Astrocyte (in vitro differentiated cells and primary cell): Measurements from ENCODE around the gene GPR68. TPM values are rescaled to one million over a fixed set of nuclear protein-coding genes. Genes with fewer than 3 reads are reported as not detected.
"Not testable (repeated sequence)": the region's sequence is repeated elsewhere in the genome, so short reads cannot be mapped to it uniquely, and the experiment has no call there.

Experiments
- DNase-seq: peaks from one replicate; pipeline ENCODE4 v3.0.0-alpha.2; 2010; ENCODE audit warnings: low read depth
- FAIRE-seq: peaks from 2 replicates; lab custom pipeline; 2011; peaks lifted over from hg19 to GRCh38; lab: Jason Lieb, UNC
- H2AFZ ChIP-seq: 2 replicates; pipeline ENCODE4 v1.6.0; 2012; ENCODE audit warnings: low read depth, low read length, inconsistent platforms
- H3K27ac ChIP-seq: 2 replicates; pipeline ENCODE4 v1.5.1; 2011; ENCODE audit warnings: low read depth, low read length, inconsistent platforms
- H3K27me3 ChIP-seq: 2 replicates; pipeline ENCODE4 v1.6.0; 2011; ENCODE audit warnings: low read length, inconsistent platforms; ENCODE audit not compliant: insufficient read depth
- H3K36me3 ChIP-seq: 2 replicates; pipeline ENCODE4 v1.5.1; 2011; ENCODE audit warnings: low read length, inconsistent platforms; ENCODE audit not compliant: insufficient read depth
- H3K4me1 ChIP-seq: 2 replicates; pipeline ENCODE4 v1.5.1; 2011; ENCODE audit warnings: low read length, inconsistent platforms; ENCODE audit not compliant: insufficient read depth
- H3K4me2 ChIP-seq: 2 replicates; pipeline ENCODE4 v1.6.0; 2012; ENCODE audit warnings: low read length, inconsistent platforms
- H3K4me3 ChIP-seq: 2 replicates; pipeline ENCODE4 v1.5.1; 2011; ENCODE audit warnings: low read depth, mild to moderate bottlenecking, low read length, inconsistent platforms; ENCODE audit not compliant: insufficient read depth
- H3K79me2 ChIP-seq: 2 replicates; pipeline ENCODE4 v1.6.0; 2012; ENCODE audit warnings: mild to moderate bottlenecking, low read length, inconsistent platforms; ENCODE audit not compliant: insufficient read depth
- H3K9ac ChIP-seq: 2 replicates; pipeline ENCODE4 v1.6.0; 2012; ENCODE audit warnings: mild to moderate bottlenecking, low read length, inconsistent platforms
- H3K9me3 ChIP-seq: 2 replicates; pipeline ENCODE4 v1.5.1; 2012; ENCODE audit warnings: low read depth, mild to moderate bottlenecking, low read length, inconsistent platforms; ENCODE audit not compliant: insufficient read depth
- H4K20me1 ChIP-seq: 2 replicates; pipeline ENCODE4 v1.6.0; 2012; ENCODE audit warnings: low read length, inconsistent platforms; ENCODE audit not compliant: insufficient read depth
- H3K27ac Mint-ChIP-seq: one replicate; pipeline ENCODE4 v1.8.0; 2021; ENCODE audit warnings: mild to moderate bottlenecking, mixed read lengths; ENCODE audit not compliant: unreplicated experiment
- H3K27me3 Mint-ChIP-seq: one replicate; pipeline ENCODE4 v1.8.0; 2021; ENCODE audit warnings: low read depth, mixed read lengths; ENCODE audit not compliant: unreplicated experiment
- H3K36me3 Mint-ChIP-seq: one replicate; pipeline ENCODE4 v1.8.0; 2021; ENCODE audit warnings: low read depth, mixed read lengths; ENCODE audit not compliant: unreplicated experiment
- H3K4me1 Mint-ChIP-seq: one replicate; pipeline ENCODE4 v1.8.0; 2021; ENCODE audit warnings: low read depth, mixed read lengths; ENCODE audit not compliant: unreplicated experiment
- H3K4me3 Mint-ChIP-seq: one replicate; pipeline ENCODE4 v1.8.0; 2021; ENCODE audit warnings: mild to moderate bottlenecking, moderate library complexity, mixed read lengths; ENCODE audit not compliant: unreplicated experiment
- H3K9me3 Mint-ChIP-seq: one replicate; pipeline ENCODE4 v1.8.0; 2021; ENCODE audit warnings: mild to moderate bottlenecking, mixed read lengths; ENCODE audit not compliant: unreplicated experiment
- CTCF ChIP-seq: IDR thresholded peaks from 2 replicates; pipeline ENCODE4 v1.5.1; 2011; ENCODE audit warnings: low read depth, mild to moderate bottlenecking, inconsistent platforms, low read length, moderate library complexity; ENCODE audit not compliant: insufficient read depth
- EZH2 ChIP-seq: IDR thresholded peaks from 2 replicates; pipeline ENCODE4 v1.6.1; 2012; ENCODE audit warnings: mild to moderate bottlenecking, low read length, inconsistent platforms; ENCODE audit not compliant: insufficient read depth
- total RNA-seq: library from RNA; stranded (reverse); gene quantifications from 2 replicates; pipeline ENCODE4 v1.2.1, GENCODE V29; 2021

Gene GPR68
- total RNA-seq, 1 donor from 2014 or later, result 0.50 TPM

- no peak overlapping the region for H2AFZ ChIP-seq
- no peaks in the 10 kb centered on the region for H3K79me2 ChIP-seq
- TF ChIP-seq EZH2, result no peak
- no peak for TF ChIP-seq CTCF
- peaks cover 6% of the 10 kb centered on the region for H3K9me3 Mint-ChIP-seq
- H3K9ac ChIP-seq, result no peak overlapping the region
- no peak for DNase-seq
- no peaks in the 10 kb centered on the region for H3K36me3 ChIP-seq
- peaks cover 8% of the 10 kb centered on the region for H3K36me3 Mint-ChIP-seq
- peaks cover 30% of the 10 kb centered on the region for H3K4me1 ChIP-seq
- H4K20me1 ChIP-seq, result no peaks in the 10 kb centered on the region
- no peak overlapping the region for H3K4me3 ChIP-seq
- peak; percentile 70 for FAIRE-seq
- no peaks in the 10 kb centered on the region for H3K9me3 ChIP-seq
- H3K4me2 ChIP-seq, result peak overlapping the region; percentile 62
- peaks cover 30% of the 10 kb centered on the region for H3K4me1 Mint-ChIP-seq
- H3K4me3 Mint-ChIP-seq, result no peak overlapping the region
- H3K27me3 ChIP-seq, result no peaks in the 10 kb centered on the region
- H3K27me3 Mint-ChIP-seq, result peaks cover 3% of the 10 kb centered on the region
- peak overlapping the region; percentile 8 for H3K27ac ChIP-seq
- peak overlapping the region; percentile 11 for H3K27ac Mint-ChIP-seq
Observed at GRCh38 chr14:91229005-91229382, 15.5 kb downstream of the GPR68 start.

DNA sequence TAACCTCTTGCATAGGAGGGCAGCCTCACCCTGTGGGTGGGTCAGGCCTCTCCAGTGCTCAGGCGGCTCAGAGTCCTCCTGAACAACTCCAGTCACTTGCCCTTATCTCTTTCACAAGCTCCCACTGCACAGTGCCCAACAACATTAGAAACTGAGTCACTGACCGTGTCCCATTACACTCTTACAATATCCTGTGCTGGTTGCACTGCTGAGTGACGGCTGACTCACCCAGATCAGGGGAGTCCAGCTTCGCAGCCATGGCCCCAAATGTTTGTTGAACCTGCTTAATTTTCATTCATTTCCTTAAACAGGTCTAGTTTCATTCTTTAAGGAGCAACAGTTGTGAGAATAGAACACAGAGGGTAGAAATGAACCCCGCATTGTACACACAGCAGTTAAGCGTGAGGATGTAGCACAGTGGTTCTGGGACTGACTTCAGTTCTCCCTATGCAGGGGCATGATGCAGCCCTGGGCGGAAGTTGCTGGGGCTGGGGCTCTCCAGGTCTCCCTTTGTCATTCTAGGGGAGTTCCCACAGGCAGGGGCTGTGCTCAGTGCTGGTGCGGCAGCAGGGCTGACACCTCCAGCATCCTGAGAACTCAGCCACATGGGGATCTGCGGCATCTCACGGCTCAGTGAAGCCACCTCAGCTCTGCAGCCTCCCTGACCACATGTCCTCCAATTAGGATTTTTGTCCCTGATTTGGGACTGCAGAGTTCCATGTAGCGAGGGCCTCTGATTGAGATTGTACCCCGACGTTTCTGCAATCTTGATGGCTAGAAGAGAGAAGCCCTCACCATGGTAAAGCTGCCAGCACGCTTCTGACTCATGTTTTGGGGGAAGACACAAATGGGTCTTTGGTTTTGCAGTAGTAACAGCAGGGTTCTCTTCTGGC is 16.1 kb downstream of the GPR68 start:
- Histone ChIP-seq H3K4me1 (peaks cover 30% of the 10 kb centered on the region), H2AFZ (peak overlapping the region; percentile 1), H4K20me1 (no peaks in the 10 kb centered on the region), H3K79me2 (no peaks in the 10 kb centered on the region), H3K4me3 (no peak overlapping the region), H3K9me3 (no peaks in the 10 kb centered on the region), H3K9ac (no peak overlapping the region), H3K27ac (peak overlapping the region; percentile 8), H3K27me3 (no peaks in the 10 kb centered on the region), H3K4me2 (peak overlapping the region; percentile 62), H3K36me3 (no peaks in the 10 kb centered on the region)
- no peak overlapping the region for H3K4me3 Mint-ChIP-seq
- H3K27me3 Mint-ChIP-seq, result peaks cover 3% of the 10 kb centered on the region
- FAIRE-seq, result peak; percentile 26
- TF ChIP-seq CTCF, result no peak
- no peak for TF ChIP-seq EZH2
- DNase-seq, result peak; percentile 86
- H3K4me1 Mint-ChIP-seq, result peaks cover 30% of the 10 kb centered on the region
- H3K27ac Mint-ChIP-seq, result peak overlapping the region; percentile 11
- peaks cover 6% of the 10 kb centered on the region for H3K9me3 Mint-ChIP-seq
- peaks cover 8% of the 10 kb centered on the region for H3K36me3 Mint-ChIP-seq

DNA sequence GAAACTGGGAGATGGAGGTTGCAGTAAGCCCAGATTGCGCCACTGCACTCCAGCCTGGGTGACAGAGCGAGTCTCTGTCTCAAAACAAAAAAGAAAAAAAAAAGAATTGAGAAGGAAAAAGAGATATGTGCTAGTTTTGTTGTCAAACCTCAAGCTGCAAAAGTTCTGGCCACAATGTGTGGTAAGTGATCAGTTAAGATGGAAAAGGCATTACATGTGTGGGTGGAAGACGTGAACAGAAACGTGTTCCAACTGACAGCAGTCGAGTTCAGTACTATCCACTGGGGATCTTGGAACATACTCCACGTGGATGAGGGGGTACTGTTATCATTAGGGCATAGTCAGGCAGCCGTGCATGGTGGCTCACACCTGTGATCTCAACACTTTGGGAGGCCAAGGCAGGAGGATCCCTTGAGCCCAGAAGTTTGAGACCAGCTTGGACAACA is 17.3 kb downstream of the GPR68 start:
- H3K4me2 ChIP-seq, result no peak overlapping the region
- TF ChIP-seq CTCF, result no peak

DNA sequence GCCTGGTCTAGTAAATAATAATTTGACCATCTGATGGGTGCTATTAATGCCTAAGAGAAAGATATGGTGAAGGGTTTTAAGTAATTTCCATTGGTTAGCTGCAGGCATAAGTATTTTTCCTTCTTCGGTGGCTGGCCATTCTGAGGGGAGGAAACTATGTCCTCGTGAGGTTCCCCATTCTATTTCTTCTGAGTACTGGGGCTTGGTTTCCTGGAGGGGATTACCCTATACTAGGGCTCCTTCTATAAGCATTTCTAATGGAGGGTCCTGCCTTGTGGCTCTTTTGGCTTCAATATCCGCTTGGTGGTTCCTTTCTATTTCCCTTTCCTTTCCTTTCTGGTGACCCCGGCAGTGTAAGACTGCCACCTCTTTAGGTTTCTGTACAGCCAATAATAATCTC is 18.1 kb downstream of the GPR68 start:
- not testable (repeated sequence) for H3K9ac ChIP-seq, H3K4me3 ChIP-seq, FAIRE-seq, H3K27ac ChIP-seq, H3K27me3 Mint-ChIP-seq, H3K36me3 ChIP-seq, H3K79me2 ChIP-seq, H4K20me1 ChIP-seq, H3K9me3 ChIP-seq, H3K4me3 Mint-ChIP-seq, H3K4me2 ChIP-seq, H3K27ac Mint-ChIP-seq, DNase-seq, H2AFZ ChIP-seq, H3K27me3 ChIP-seq
- peaks cover 19% of the 10 kb centered on the region for H3K36me3 Mint-ChIP-seq
- H3K4me1 ChIP-seq, result peaks cover 30% of the 10 kb centered on the region
- peaks cover 11% of the 10 kb centered on the region for H3K9me3 Mint-ChIP-seq
- H3K4me1 Mint-ChIP-seq, result peaks cover 30% of the 10 kb centered on the region

More for the DNA sequence above, 17.3 kb downstream of the GPR68 start:
- Histone ChIP-seq H3K4me3 (no peak overlapping the region), H3K4me1 (peaks cover 30% of the 10 kb centered on the region), H3K27ac (no peak overlapping the region), H3K79me2 (no peaks in the 10 kb centered on the region), H4K20me1 (no peaks in the 10 kb centered on the region), H3K9me3 (no peaks in the 10 kb centered on the region), H3K36me3 (no peaks in the 10 kb centered on the region), H2AFZ (no peak overlapping the region), H3K27me3 (no peaks in the 10 kb centered on the region), H3K9ac (no peak overlapping the region)
- peaks cover 13% of the 10 kb centered on the region for H3K36me3 Mint-ChIP-seq
- H3K27me3 Mint-ChIP-seq, result peaks cover under 1% of the 10 kb centered on the region
- peak; percentile 17 for DNase-seq
- no peak for FAIRE-seq
- peaks cover 11% of the 10 kb centered on the region for H3K9me3 Mint-ChIP-seq
- H3K4me3 Mint-ChIP-seq, result no peak overlapping the region
- peaks cover 30% of the 10 kb centered on the region for H3K4me1 Mint-ChIP-seq
- peak overlapping the region; percentile 12 for H3K27ac Mint-ChIP-seq
